Esophagus muscularis mucosa (tissue), 4 donors: ENCODE results near the gene FBXO46. TPM values are rescaled to one million over a fixed set of nuclear protein-coding genes. Genes with fewer than 3 reads are reported as not detected.

ENCODE experiments used
- DNase-seq: peaks from one replicate; pipeline ENCODE4 v3.0.0-alpha.2; 2017; ENCODE audit errors: extremely low spot score
- H3K27ac ChIP-seq, 4 donors: fragments of 200-600 bp; sonication (generic); replicated peaks in 1 of 4; 1 replicate in 3 of 4; 2 replicates in 1 of 4; pipeline ENCODE4 v1.5.1; 2016 to 2019; ENCODE audit warnings: mild to moderate bottlenecking in 1 of 4
- H3K27me3 ChIP-seq, 4 donors: fragments of 200-600 bp; sonication (generic); one replicate each; pipeline versions ENCODE4 v1.5.1 to v1.6.0; 2016 to 2019
- H3K36me3 ChIP-seq, 4 donors: fragments of 200-600 bp; sonication (generic); one replicate each; pipeline ENCODE4 v1.5.1; 2016 to 2019
- H3K4me1 ChIP-seq, 4 donors: fragments of 200-600 bp; sonication (generic); one replicate each; pipeline ENCODE4 v1.5.1; 2016 to 2019
- H3K4me3 ChIP-seq, 4 donors: fragments of 200-600 bp; sonication (generic); 1 replicate in 2 of 4; 2 replicates in 2 of 4; pipeline ENCODE4 v1.5.1; 2016 to 2019; ENCODE audit warnings: mild to moderate bottlenecking in 4 of 4, moderate library complexity in 1 of 4
- H3K9me3 ChIP-seq, 4 donors: fragments of 200-600 bp; sonication (generic); 1 replicate in 3 of 4; 2 replicates in 1 of 4; pipeline ENCODE4 v1.5.1; 2016 to 2019
- EP300 ChIP-seq: sonication (generic); formaldehyde crosslinking; IDR thresholded peaks from one replicate; pipeline ENCODE4 v1.6.1; 2017; ENCODE audit warnings: antibody characterized with exemption
- POLR2A ChIP-seq: fragments of 450-650 bp; IDR thresholded peaks from one replicate; pipeline ENCODE4 v1.6.1; 2017; ENCODE audit warnings: antibody characterized with exemption, moderate library complexity, mild to moderate bottlenecking, low read depth
- POLR2AphosphoS5 ChIP-seq, 2 donors: sonication (generic); formaldehyde crosslinking; IDR thresholded peaks; one replicate each; pipeline ENCODE4 v1.6.1; 2017; ENCODE audit warnings: antibody characterized with exemption in 2 of 2
- WGBS: methylation state at CpG from one replicate; pipeline ENCODE4 v1.1.5; 2018; 5-methylcytosine and 5-hydroxymethylcytosine counted together
- intact Hi-C: fragments of 100-400 bp; cut with DNase I; formaldehyde crosslinking; loops from one replicate; pipeline ENCODE4 v1.15.1; 2023
- total RNA-seq, 4 donors: library from RNA; depleted of rRNA; stranded (reverse); fragments of >200 nt; gene quantifications; one replicate each; pipeline versions ENCODE4 v1.1.0 to v1.2.1, GENCODE V29; 2016
- TF ChIP-seq, protein P1 (sequence below), 3 experiments: fragments of 200-600 bp in 2 of 3; fragments of 450-650 bp in 1 of 3; sonication (generic) in 2 of 3; IDR thresholded peaks; one replicate each; pipeline ENCODE4 v1.5.1; 2017 to 2019; ENCODE audit warnings: antibody characterized with exemption in 3 of 3, mild to moderate bottlenecking in 2 of 3, moderate library complexity in 1 of 3

The FBXO46 gene
- total RNA-seq, 4 donors from 2014 or later, result 8.6 to 27.7 (median 18.2) TPM

DNA sequence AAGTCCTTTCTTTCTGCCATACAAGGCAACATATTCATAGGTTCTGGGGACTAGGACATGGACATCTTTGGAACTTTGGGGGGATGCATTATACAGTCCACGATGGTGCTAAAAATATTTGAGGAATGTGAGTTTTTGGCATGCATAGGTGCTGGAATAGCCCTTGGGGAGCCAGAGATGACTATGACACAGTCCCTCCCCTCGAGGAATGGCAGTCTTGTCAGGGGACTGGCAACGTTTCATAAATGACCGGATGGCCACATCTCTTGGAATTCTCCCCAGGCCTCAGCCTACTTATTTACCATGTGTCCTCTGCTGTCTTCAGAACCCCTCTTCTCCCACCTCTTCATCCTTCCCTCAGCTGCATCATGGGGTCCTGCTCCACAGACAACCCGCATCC is 16.2 kb upstream of the FBXO46 start:
- Histone ChIP-seq H3K27ac (no peak overlapping the region), H3K4me1 (peaks cover 0 to 9% (median 0%) of the 10 kb centered on the region in 4 donors), H3K4me3 (no peak overlapping the region), H3K27me3 (no peaks in the 10 kb centered on the region), H3K36me3 (no peaks in the 10 kb centered on the region), H3K9me3 (no peaks in the 10 kb centered on the region)
- TF ChIP-seq, protein P1, sequence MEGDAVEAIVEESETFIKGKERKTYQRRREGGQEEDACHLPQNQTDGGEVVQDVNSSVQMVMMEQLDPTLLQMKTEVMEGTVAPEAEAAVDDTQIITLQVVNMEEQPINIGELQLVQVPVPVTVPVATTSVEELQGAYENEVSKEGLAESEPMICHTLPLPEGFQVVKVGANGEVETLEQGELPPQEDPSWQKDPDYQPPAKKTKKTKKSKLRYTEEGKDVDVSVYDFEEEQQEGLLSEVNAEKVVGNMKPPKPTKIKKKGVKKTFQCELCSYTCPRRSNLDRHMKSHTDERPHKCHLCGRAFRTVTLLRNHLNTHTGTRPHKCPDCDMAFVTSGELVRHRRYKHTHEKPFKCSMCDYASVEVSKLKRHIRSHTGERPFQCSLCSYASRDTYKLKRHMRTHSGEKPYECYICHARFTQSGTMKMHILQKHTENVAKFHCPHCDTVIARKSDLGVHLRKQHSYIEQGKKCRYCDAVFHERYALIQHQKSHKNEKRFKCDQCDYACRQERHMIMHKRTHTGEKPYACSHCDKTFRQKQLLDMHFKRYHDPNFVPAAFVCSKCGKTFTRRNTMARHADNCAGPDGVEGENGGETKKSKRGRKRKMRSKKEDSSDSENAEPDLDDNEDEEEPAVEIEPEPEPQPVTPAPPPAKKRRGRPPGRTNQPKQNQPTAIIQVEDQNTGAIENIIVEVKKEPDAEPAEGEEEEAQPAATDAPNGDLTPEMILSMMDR (IDR thresholded peaks at IDR 0.05), result no peak
- TF ChIP-seq POLR2AphosphoS5 (IDR thresholded peaks at IDR 0.05) (no peak), EP300 (no peak), POLR2A (no peak)
- intact Hi-C loops, result no loop called here
- 81% methylated on average over 5 of the region's 5 CpGs for WGBS
- DNase-seq, result no peak

DNA sequence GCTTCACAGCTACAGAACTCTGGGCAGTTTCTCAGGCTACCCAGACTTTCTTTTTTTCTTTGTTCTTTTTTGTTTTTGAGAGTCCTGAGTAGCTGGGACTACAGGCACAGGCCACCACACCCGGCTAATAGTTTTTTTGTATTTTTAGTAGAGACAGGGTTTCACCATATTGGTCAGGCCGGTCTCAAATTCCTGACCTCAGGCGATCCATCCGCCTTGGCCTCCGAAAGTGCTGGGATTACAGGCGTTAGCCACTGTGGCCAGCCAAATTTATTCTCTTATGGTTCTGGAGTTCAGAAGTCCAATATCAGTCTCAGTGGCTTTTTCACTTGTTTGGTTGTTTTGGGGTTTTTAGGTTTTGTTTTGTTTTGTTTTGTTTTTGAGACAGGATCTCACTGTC is 14.9 kb upstream of the FBXO46 start:
- no peaks in the 10 kb centered on the region for H3K27me3 ChIP-seq

DNA sequence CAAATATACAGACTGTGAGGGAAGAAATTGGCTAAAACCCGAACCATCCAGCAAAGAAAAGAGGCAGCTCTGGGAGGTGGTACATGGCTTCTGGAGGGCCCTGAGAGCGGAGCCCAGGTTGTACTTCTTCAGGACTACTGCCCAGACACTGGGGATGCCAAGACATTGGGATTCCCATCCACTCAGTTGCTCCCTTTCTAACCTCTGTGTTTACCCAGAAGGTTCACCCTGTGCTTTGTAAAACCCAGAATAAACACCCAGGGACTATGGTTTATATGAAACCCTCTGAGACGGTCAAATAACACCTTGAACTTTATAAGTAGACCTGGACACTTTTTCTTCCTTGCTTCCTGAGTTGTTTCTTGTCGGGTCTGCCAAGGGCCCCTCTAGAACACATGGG is 12.3 kb upstream of the FBXO46 start:
- DNase-seq, result no peak
- Histone ChIP-seq H3K36me3 (no peaks in the 10 kb centered on the region), H3K27ac (peak overlapping the region in 1 of 4 donors; percentile 5), H3K9me3 (no peaks in the 10 kb centered on the region), H3K4me3 (no peak overlapping the region), H3K4me1 (peaks cover 0 to 9% (median 0%) of the 10 kb centered on the region in 4 donors), H3K27me3 (no peaks in the 10 kb centered on the region)
- 55% methylated on average over 4 of the region's 4 CpGs for WGBS
- TF ChIP-seq, protein P1 (IDR thresholded peaks at IDR 0.05), result no peak
- TF ChIP-seq EP300 (no peak), POLR2A (no peak), POLR2AphosphoS5 (IDR thresholded peaks at IDR 0.05) (no peak)
- intact Hi-C loops, result no loop called here

More for the DNA sequence above, 14.9 kb upstream of the FBXO46 start:
- TF ChIP-seq POLR2A, result no peak
- no peak for TF ChIP-seq POLR2AphosphoS5 (IDR thresholded peaks at IDR 0.05)
- TF ChIP-seq, protein P1 (IDR thresholded peaks at IDR 0.05), result no peak
- no peak for TF ChIP-seq EP300
- no peaks in the 10 kb centered on the region for H3K9me3 ChIP-seq
- no peaks in the 10 kb centered on the region for H3K36me3 ChIP-seq
- WGBS, result 92% methylated on average over 6 of the region's 6 CpGs
- H3K27ac ChIP-seq, result no peak overlapping the region
- H3K4me1 ChIP-seq, result peaks cover 0 to 9% (median 0%) of the 10 kb centered on the region in 4 donors
- H3K4me3 ChIP-seq, result no peak overlapping the region
- intact Hi-C loops, result no loop called here
- no peak for DNase-seq

- no peak for DNase-seq
- H3K4me3 ChIP-seq, result no peak overlapping the region
- intact Hi-C loops, result no loop called here
- 87% methylated on average over 10 of the region's 10 CpGs for WGBS
- no peak for TF ChIP-seq EP300
- no peaks in the 10 kb centered on the region for H3K36me3 ChIP-seq
- no peak overlapping the region for H3K27ac ChIP-seq
- H3K27me3 ChIP-seq, result no peaks in the 10 kb centered on the region
- peaks cover 0 to 9% (median 0%) of the 10 kb centered on the region in 4 donors for H3K4me1 ChIP-seq
- H3K9me3 ChIP-seq, result no peaks in the 10 kb centered on the region
Observed at GRCh38 chr19:45739498-45740439, 9.1 kb upstream of the FBXO46 start.

DNA sequence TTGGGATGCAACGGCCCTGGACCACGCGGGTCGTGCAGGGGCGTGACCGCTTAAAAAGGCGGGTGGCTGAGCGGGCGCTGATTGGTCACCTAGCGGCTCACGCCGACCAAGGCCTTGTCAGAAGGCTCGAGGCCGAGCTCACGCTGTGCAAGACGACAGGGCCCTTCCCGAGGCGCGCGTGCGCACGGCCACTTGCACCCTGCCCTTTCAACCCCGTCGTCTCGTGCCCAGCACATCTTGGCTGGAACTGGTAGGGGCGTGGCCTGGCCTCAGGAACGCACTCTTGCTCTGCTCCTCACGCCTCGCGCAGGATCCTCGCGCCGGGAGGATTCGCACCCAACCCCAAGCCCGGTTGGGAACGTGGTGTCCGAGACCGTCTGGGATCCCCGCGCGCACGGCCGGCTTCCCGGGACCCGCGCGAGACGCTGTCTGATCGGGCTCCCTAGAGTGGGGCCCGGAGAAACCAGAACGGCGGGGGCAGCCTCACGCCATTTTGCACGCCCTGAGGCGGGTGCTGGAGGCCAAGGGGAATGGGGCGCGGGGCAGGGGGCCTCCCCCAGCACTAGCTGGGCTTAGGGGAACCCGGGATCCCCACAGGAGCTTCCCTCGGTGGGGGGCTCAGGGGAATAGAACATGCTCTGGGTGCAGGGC is 2.6 kb upstream of the FBXO46 start, which contains the start of gene MEIOSIN:
MEIOSIN (plus strand) TSS at position 280 of the 651 bp plus-strand sequence. CDS start 1,938 bp downstream, outside the sequence.
- no peak for DNase-seq
- TF ChIP-seq POLR2AphosphoS5 (IDR thresholded peaks at IDR 0.05) (no peak), POLR2A (no peak), EP300 (no peak)
- TF ChIP-seq, protein P1 (IDR thresholded peaks at IDR 0.05), result no peak
- Histone ChIP-seq H3K27me3 (no peaks in the 10 kb centered on the region), H3K4me1 (peaks cover 11 to 26% (median 20%) of the 10 kb centered on the region in 4 donors), H3K36me3 (no peaks in the 10 kb centered on the region), H3K9me3 (no peaks in the 10 kb centered on the region), H3K27ac (no peak within 1 kb of the TSS), H3K4me3 (no peak within 1 kb of the TSS)
- 92% methylated on average over 57 of the region's 59 CpGs for WGBS
- intact Hi-C loops, result no loop called here
